ENCODE results near the gene CYP27B1.

- TF ChIP-seq CTCF (conservative IDR thresholded peaks at IDR 0.05; ENCODE audit: low read depth, low read length) (no peak), EZH2 (IDR thresholded peaks at IDR 0.05; ENCODE audit: borderline replicate concordance, low read depth, low read length, poor library complexity, severe bottlenecking) (no peak)
Measured at GRCh38 chr12:57719777-57720605, 46.9 kb downstream of the CYP27B1 start.
